Colonic mucosa (tissue), 4 donors: ENCODE measurements around the gene FOXL1. TPM values are rescaled to one million over a fixed set of nuclear protein-coding genes. Genes with fewer than 3 reads are reported as not detected.

Experiments used
- DNase-seq: peaks from one replicate; pipeline ENCODE4 v3.0.0-alpha.2; 2020
- H3K27ac ChIP-seq: fragments of 200-600 bp; one replicate; pipeline ENCODE4 v1.8.0; 2021
- H3K27me3 ChIP-seq: fragments of 200-600 bp; one replicate; pipeline ENCODE4 v1.8.0; 2021
- H3K36me3 ChIP-seq: fragments of 200-600 bp; one replicate; pipeline ENCODE4 v1.8.0; 2021
- H3K4me1 ChIP-seq: fragments of 200-600 bp; one replicate; pipeline ENCODE4 v1.8.0; 2021; ENCODE audit warnings: mild to moderate bottlenecking
- H3K4me3 ChIP-seq: fragments of 200-600 bp; one replicate; pipeline ENCODE4 v1.8.0; 2021
- H3K9ac ChIP-seq, 2 donors: one replicate each; pipeline ENCODE4 v1.7.0; 2013; ENCODE audit warnings: control low read depth in 2 of 2, low read depth in 2 of 2, low read length in 2 of 2
- H3K9me3 ChIP-seq: fragments of 200-600 bp; one replicate; pipeline ENCODE4 v1.8.0; 2021
- intact Hi-C: fragments of 100-400 bp; cut with DNase I; formaldehyde crosslinking; loops from one replicate; pipeline ENCODE4 v1.14.1; 2022
- total RNA-seq, 2 donors: library from RNA; stranded (reverse); fragmentation: NEBNext Ultra II Directional in 1 of 2; extraction: Animal tissue kit (Norgen Biotek cat#: 25700) in 1 of 2; gene quantifications; one replicate each; pipeline ENCODE4 v1.2.1, GENCODE V29; 2021
- TF ChIP-seq, protein P1 (sequence below): fragments of 200-600 bp; IDR thresholded peaks from one replicate; pipeline ENCODE4 v1.8.0; 2022; ENCODE audit warnings: antibody characterized with exemption, mild to moderate bottlenecking
- donor health status: healthy.
- donor health status: DM: no; HTN: no; CAD: no.
- donor health status: DM: no; HTN: no; CAD: no.

Gene FOXL1
- total RNA-seq, 2 donors from 2014 or later: 2.5 to 3.2 TPM

DNA sequence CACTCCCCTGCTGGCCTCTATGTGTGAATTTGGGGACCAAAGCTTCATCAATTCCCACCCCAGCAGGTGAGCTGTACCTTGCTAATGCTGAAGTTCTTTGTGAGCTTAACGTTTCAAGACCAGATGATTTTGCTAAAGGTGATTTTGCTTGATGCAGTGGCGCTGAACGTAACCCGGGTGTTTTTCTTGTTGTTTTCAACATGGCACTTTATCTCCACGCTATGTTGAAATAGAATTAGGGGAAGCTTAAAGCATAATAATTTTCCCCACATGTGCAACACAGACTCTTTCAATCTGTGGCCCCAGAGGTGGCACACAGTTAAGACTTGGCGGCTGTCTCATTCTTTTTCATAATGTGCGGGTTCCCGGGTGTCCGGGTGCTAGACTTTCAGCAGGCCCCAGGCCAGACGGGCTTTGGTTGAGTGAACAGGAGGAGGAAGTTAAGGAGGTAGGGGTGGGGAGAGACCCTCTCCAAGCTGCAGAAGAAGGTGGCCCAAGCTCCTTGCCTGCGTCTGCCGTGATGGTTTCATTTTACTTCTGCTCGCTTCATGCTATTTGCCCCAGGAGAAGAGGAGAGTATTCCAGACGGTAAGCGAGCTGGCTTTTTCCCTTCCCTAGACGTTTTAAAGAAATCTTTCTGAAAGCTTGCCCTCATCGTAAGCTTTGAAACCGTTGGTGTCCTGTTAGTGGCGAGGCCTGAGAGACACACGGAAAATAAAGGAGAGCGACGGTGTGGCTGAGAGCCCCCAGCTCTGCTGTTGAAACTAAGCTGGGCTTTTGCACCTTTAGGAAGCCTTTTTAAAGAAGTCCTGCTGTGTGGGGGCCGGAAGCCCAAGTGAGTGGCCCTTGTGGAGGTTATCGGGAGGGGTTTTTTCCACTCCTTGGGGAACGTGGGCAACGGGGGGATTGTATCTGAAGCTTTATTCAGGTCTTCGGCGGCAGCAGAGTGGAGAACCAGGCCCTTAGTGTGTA lies 7.5 kb upstream of the FOXL1 start:
- no peaks in the 10 kb centered on the region for H3K9me3 ChIP-seq
- no peaks in the 10 kb centered on the region for H3K36me3 ChIP-seq
- H3K27me3 ChIP-seq: peaks cover 67% of the 10 kb centered on the region
- H3K4me1 ChIP-seq: no peaks in the 10 kb centered on the region
- H3K27ac ChIP-seq: no peak overlapping the region
- H3K9ac ChIP-seq: no peak overlapping the region
- TF ChIP-seq, protein P1, sequence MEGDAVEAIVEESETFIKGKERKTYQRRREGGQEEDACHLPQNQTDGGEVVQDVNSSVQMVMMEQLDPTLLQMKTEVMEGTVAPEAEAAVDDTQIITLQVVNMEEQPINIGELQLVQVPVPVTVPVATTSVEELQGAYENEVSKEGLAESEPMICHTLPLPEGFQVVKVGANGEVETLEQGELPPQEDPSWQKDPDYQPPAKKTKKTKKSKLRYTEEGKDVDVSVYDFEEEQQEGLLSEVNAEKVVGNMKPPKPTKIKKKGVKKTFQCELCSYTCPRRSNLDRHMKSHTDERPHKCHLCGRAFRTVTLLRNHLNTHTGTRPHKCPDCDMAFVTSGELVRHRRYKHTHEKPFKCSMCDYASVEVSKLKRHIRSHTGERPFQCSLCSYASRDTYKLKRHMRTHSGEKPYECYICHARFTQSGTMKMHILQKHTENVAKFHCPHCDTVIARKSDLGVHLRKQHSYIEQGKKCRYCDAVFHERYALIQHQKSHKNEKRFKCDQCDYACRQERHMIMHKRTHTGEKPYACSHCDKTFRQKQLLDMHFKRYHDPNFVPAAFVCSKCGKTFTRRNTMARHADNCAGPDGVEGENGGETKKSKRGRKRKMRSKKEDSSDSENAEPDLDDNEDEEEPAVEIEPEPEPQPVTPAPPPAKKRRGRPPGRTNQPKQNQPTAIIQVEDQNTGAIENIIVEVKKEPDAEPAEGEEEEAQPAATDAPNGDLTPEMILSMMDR: no peak
- intact Hi-C loops: loop anchor here (5.0 kb wide), 1 partner anchor 191 kb away; no protein-coding TSS in a partner anchor
- no peak overlapping the region for H3K4me3 ChIP-seq
- DNase-seq: no peak

DNA sequence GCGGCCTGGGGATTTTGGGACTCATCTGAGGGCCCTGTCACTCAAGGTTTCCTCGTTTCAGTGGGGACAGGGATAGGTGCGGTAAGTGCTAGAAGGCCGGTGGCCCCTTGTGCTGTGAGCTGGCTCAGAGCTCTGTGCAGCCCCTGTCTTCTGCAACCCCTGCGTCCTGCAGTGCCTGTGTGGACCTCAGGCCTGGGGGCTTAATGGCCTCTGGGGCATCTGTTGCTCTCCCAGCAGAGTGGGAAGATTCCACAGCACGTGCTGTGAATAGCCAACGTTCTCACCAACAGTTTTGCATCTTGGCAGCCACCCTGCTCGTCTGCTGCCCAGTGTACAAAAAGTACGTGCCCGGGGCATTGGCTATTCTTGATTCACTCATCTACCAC lies 6.8 kb upstream of the FOXL1 start:
- H3K9me3 ChIP-seq: no peaks in the 10 kb centered on the region
- intact Hi-C loops: loop anchor here (5.0 kb wide), 1 partner anchor 191 kb away; no protein-coding TSS in a partner anchor
- TF ChIP-seq, protein P1: no peak
- H3K27me3 ChIP-seq: peaks cover 64% of the 10 kb centered on the region
- DNase-seq: no peak
- no peak overlapping the region for H3K9ac ChIP-seq
- no peaks in the 10 kb centered on the region for H3K36me3 ChIP-seq
- no peak overlapping the region for H3K27ac ChIP-seq
- H3K4me3 ChIP-seq: no peak overlapping the region
- peaks cover 3% of the 10 kb centered on the region for H3K4me1 ChIP-seq

DNA sequence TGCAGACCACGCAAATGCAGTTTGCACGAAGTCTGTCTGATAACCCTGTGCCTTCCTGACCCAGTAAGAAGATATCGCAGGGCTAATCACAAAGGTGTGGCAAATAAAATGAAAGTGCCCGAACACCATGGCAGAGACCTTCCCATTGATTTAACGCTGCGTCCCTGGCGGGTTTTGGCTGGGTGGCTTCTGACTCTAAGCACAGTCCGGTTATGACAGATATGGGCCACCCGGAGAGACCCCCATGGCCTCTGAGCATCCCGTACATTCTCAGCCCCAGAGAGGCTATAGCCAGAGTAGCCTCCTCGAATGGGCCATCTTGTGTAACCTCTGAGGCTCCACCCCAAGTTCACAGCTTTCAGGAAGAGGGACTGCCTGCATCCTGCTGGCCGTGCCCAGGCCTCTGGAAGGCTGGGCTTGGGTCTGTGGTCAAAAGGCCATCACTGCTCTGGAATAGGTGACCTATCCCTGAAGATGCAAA lies 6.3 kb upstream of the FOXL1 start:
- H3K9ac ChIP-seq: no peak overlapping the region
- H3K9me3 ChIP-seq: no peaks in the 10 kb centered on the region
- H3K27ac ChIP-seq: no peak overlapping the region
- TF ChIP-seq, protein P1: no peak
- DNase-seq: no peak
- H3K4me3 ChIP-seq: no peak overlapping the region
- peaks cover 4% of the 10 kb centered on the region for H3K4me1 ChIP-seq
- intact Hi-C loops: loop anchor here (5.0 kb wide), 1 partner anchor 190 kb away; no protein-coding TSS in a partner anchor
- no peaks in the 10 kb centered on the region for H3K36me3 ChIP-seq
- peaks cover 64% of the 10 kb centered on the region for H3K27me3 ChIP-seq

DNA sequence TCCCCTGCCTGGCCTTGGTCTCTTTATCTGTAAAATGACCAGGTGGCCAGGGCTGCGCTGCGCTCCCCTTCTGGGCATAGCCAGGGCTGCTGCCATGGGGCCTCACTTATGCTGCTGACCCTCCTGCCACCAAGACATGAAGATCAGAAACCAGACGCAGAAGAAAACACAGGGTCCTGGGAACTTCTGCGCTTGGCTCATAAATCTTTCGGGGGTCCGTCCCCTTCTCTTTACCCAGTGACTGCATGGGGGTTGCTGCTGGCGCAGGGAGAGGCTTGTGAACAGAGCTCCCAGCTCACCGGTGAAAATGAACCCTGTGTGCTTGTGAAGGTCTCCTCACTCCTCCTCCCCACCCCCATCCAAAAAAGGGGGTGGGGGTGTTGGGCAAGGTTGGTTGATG lies 5.7 kb upstream of the FOXL1 start:
- Histone ChIP-seq H3K9ac (no peak overlapping the region), H3K27me3 (peaks cover 62% of the 10 kb centered on the region), H3K4me1 (peaks cover 4% of the 10 kb centered on the region), H3K27ac (no peak overlapping the region), H3K36me3 (no peaks in the 10 kb centered on the region), H3K9me3 (no peaks in the 10 kb centered on the region), H3K4me3 (no peak overlapping the region)
- DNase-seq: no peak
- TF ChIP-seq, protein P1: no peak
- intact Hi-C loops: loop anchor here (5.0 kb wide), 1 partner anchor 190 kb away; no protein-coding TSS in a partner anchor

DNA sequence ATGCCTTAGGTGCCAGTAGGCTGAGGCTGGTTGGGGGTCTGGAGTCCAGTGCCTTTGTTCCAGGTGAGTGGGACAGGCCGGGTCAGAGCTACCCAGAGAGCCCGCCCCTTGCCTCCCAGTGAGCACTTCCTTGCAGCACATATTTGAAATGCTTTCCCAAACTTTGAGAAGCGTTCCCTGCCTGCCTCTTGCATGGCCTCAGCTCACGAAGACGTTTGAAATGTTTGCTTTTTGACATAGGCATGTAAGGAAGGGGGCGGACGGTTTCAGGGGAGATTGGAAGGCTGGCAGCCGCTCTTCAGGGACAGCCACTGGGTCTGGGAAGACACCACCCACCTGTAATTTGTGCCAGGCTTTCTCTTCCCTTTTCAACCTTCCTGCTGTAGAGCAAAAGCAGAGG lies 5.1 kb upstream of the FOXL1 start:
- peaks cover 4% of the 10 kb centered on the region for H3K4me1 ChIP-seq
- H3K4me3 ChIP-seq: no peak overlapping the region
- H3K27me3 ChIP-seq: peaks cover 62% of the 10 kb centered on the region
- no peaks in the 10 kb centered on the region for H3K9me3 ChIP-seq
- TF ChIP-seq, protein P1: no peak
- no peak for DNase-seq
- H3K36me3 ChIP-seq: no peaks in the 10 kb centered on the region
- intact Hi-C loops: loop anchor here (5.0 kb wide), 1 partner anchor 189 kb away; no protein-coding TSS in a partner anchor
- no peak overlapping the region for H3K27ac ChIP-seq
- no peak overlapping the region for H3K9ac ChIP-seq
